HEK293T (cell line): ENCODE measurements around the gene EXOSC3.

Experiments used
- PKNOX1 ChIP-seq: fragments of 450-650 bp; IDR thresholded peaks from 2 replicates; pipeline ENCODE4 v1.6.1; 2016
- SP1 ChIP-seq: fragments of 450-650 bp; IDR thresholded peaks from 2 replicates; pipeline ENCODE4 v1.6.1; 2017

- TF ChIP-seq PKNOX1 (no peak), SP1 (no peak)
Observed at GRCh38 chr9:37792122-37792521, 7.3 kb upstream of the EXOSC3 start.
